Endothelial cell of umbilical vein (primary cell): ENCODE results near the gene LOX. TPM values are rescaled to one million over a fixed set of nuclear protein-coding genes. Genes with fewer than 3 reads are reported as not detected.

Experiments
- Bru-seq: library from RNA; stranded (reverse); fragments of 400-500 nt; gene quantifications from one replicate; lab custom pipeline; 2021; lab: Mats Ljungman, UMichigan
- BruChase-seq, 2 experiments: library from RNA; stranded (reverse); fragments of 400-500 nt; gene quantifications; one replicate each; lab custom pipeline; 2021; lab: Mats Ljungman, UMichigan
- BruUV-seq: library from RNA; stranded (reverse); fragments of 400-500 nt; replicated peaks from 2 replicates; lab custom pipeline; 2021; lab: Mats Ljungman, UMichigan
- CTCF ChIA-PET: fragments of 300-600, 350-600 bp; sonication (Branson Sonifier 250); formaldehyde crosslinking; loops from one replicate; lab custom pipeline; 2021; ENCODE audit warnings: antibody characterized with exemption, inconsistent platforms; lab: Charles Lee
- POLR2A ChIA-PET: fragments of 300-600, 350-600 bp; sonication (Branson Sonifier 250); formaldehyde crosslinking; loops from one replicate; lab custom pipeline; 2021; ENCODE audit warnings: antibody characterized with exemption, inconsistent platforms; lab: Charles Lee
- DNase-seq: peaks from one replicate; pipeline ENCODE4 v3.0.0-alpha.2; 2011; ENCODE audit warnings: low read depth, low spot score
- FAIRE-seq: peaks from 2 replicates; lab custom pipeline; 2011; peaks lifted over from hg19 to GRCh38; lab: Jason Lieb, UNC
- H2AFZ ChIP-seq: 2 replicates; pipeline ENCODE4 v1.6.0; 2012; ENCODE audit warnings: low read depth, low read length, control low read depth, inconsistent platforms
- H3K27ac ChIP-seq: 2 replicates; pipeline ENCODE4 v1.5.1; 2011; ENCODE audit warnings: low read depth, mild to moderate bottlenecking, control low read depth, low read length, moderate library complexity; ENCODE audit not compliant: insufficient read depth
- H3K27me3 ChIP-seq, 2 experiments: 2 replicates each; pipeline versions ENCODE4 v1.6.0 to v1.6.1; 2011; ENCODE audit warnings: low read length in 2 of 2, mixed read lengths in 1 of 2; ENCODE audit not compliant: control insufficient read depth in 2 of 2, insufficient read depth in 2 of 2
- H3K36me3 ChIP-seq, 2 experiments: 2 replicates in 1 of 2; 3 replicates in 1 of 2; pipeline ENCODE4 v1.5.1; 2011; ENCODE audit warnings: low read length in 2 of 2, mild to moderate bottlenecking in 1 of 2, moderate library complexity in 1 of 2; ENCODE audit not compliant: control insufficient read depth in 2 of 2, insufficient read depth in 2 of 2; ENCODE audit errors: extremely low read depth in 1 of 2
- H3K4me1 ChIP-seq: 3 replicates; pipeline ENCODE4 v1.5.1; 2011; ENCODE audit warnings: mild to moderate bottlenecking, low read length; ENCODE audit not compliant: control insufficient read depth, insufficient read depth; ENCODE audit errors: extremely low read depth
- H3K4me2 ChIP-seq: 2 replicates; pipeline ENCODE4 v1.6.1; 2011; ENCODE audit warnings: low read length, control low read depth, mixed read lengths; ENCODE audit not compliant: insufficient read depth
- H3K4me3 ChIP-seq, 3 experiments: fragments of 200-600 bp in 1 of 3; sonication (generic), shearing (Covaris generic) in 1 of 3; replicated peaks in 1 of 3; 2 replicates each; pipeline ENCODE4 v1.5.1; 2011 to 2016; ENCODE audit warnings: control low read depth in 3 of 3, low read length in 3 of 3, mild to moderate bottlenecking in 2 of 3, inconsistent platforms in 1 of 3, low read depth in 1 of 3, moderate library complexity in 1 of 3; ENCODE audit not compliant: insufficient read depth in 1 of 3
- H3K79me2 ChIP-seq: 2 replicates; pipeline ENCODE4 v1.6.0; 2012; ENCODE audit warnings: low read length, inconsistent platforms; ENCODE audit not compliant: control insufficient read depth, insufficient read depth
- H3K9ac ChIP-seq: replicated peaks from 2 replicates; pipeline ENCODE3; 2011; ENCODE audit warnings: low read length, control low read depth; ENCODE audit not compliant: insufficient read depth; ENCODE audit errors: extremely low read depth
- H3K9me1 ChIP-seq: replicated peaks from 3 replicates; pipeline ENCODE4 v1.6.0; 2011; ENCODE audit warnings: mild to moderate bottlenecking, low read length; ENCODE audit not compliant: control insufficient read depth, insufficient read depth; ENCODE audit errors: extremely low read depth
- H3K9me3 ChIP-seq: replicated peaks from 2 replicates; pipeline ENCODE4 v1.5.1; 2012; ENCODE audit warnings: low read length, inconsistent platforms; ENCODE audit not compliant: control insufficient read depth, insufficient read depth
- H4K20me1 ChIP-seq: replicated peaks from 2 replicates; pipeline ENCODE3; 2011; ENCODE audit warnings: mild to moderate bottlenecking, low read length; ENCODE audit not compliant: control insufficient read depth, insufficient read depth; ENCODE audit errors: extremely low read depth
- CTCF ChIP-seq, 2 donors: IDR thresholded peaks; 1 replicate in 1 of 2; 2 replicates in 1 of 2; pipeline ENCODE4 v1.5.1; 2011; ENCODE audit warnings: low read length in 2 of 2, mild to moderate bottlenecking in 2 of 2, moderate library complexity in 2 of 2, control low read depth in 1 of 2, inconsistent platforms in 1 of 2, low read depth in 1 of 2; ENCODE audit not compliant: insufficient read depth in 1 of 2; ENCODE audit errors: extremely low read depth in 1 of 2
- EZH2 ChIP-seq: IDR thresholded peaks from 2 replicates; pipeline ENCODE4 v1.6.1; 2012; ENCODE audit warnings: borderline replicate concordance, low read depth, mild to moderate bottlenecking, moderate library complexity, low read length, inconsistent platforms; ENCODE audit not compliant: severe bottlenecking
- FOS ChIP-seq: IDR thresholded peaks from 2 replicates; pipeline ENCODE4 v1.6.1; 2011; ENCODE audit warnings: mild to moderate bottlenecking, low read length, moderate library complexity, borderline replicate concordance; ENCODE audit not compliant: insufficient read depth
- GATA2 ChIP-seq: IDR thresholded peaks from 2 replicates; pipeline ENCODE4 v1.7.0; 2011; ENCODE audit warnings: low read depth, mild to moderate bottlenecking, moderate library complexity, mixed read lengths, low read length; ENCODE audit not compliant: insufficient read length, insufficient read depth
- JUN ChIP-seq: IDR thresholded peaks from 2 replicates; pipeline ENCODE4 v1.6.1; 2011; ENCODE audit warnings: borderline replicate concordance, low read depth; ENCODE audit not compliant: insufficient read length, insufficient read depth
- MAX ChIP-seq: IDR thresholded peaks from 2 replicates; pipeline ENCODE4 v1.6.1; 2011; ENCODE audit not compliant: insufficient read depth, insufficient read length
- MYC ChIP-seq: IDR thresholded peaks from one replicate; pipeline ENCODE4 v1.6.1; 2011; ENCODE audit warnings: mild to moderate bottlenecking, low read depth, low read length
- POLR2A ChIP-seq: IDR thresholded peaks from 2 replicates; pipeline ENCODE4 v1.6.1; 2012; ENCODE audit warnings: low read depth, mild to moderate bottlenecking, control low read depth, low read length
- POLR2AphosphoS5 ChIP-seq: IDR thresholded peaks from 2 replicates; pipeline ENCODE4 v1.6.1; 2012; ENCODE audit warnings: low read depth, mild to moderate bottlenecking, control low read depth, low read length, moderate library complexity; ENCODE audit not compliant: insufficient read depth
- dilution Hi-C: fragments of 300-500 bp; cut with MboI; formaldehyde crosslinking; loops from one replicate; pipeline ENCODE4 v1.15.0; 2019; ENCODE audit warnings: low sequenced_read_pairs; ENCODE audit not compliant: extremely low pct_ligation_motif_present
- intact Hi-C: fragments of 100-400 bp; cut with micrococcal nuclease; formaldehyde crosslinking; loops from one replicate; pipeline ENCODE4 v1.10.0; 2022
- long read RNA-seq: library from polyadenylated mRNA; stranded (forward); transcript quantifications from one replicate; pipeline ENCODE4 v2.0.0, GENCODE V29; 2021
- polyA minus RNA-seq, 3 experiments: library from RNA; depleted of rRNA, polyadenylated mRNA; stranded (reverse); fragments of >200 nt; gene quantifications; 1 replicate in 1 of 3; 2 replicates in 2 of 3; pipeline ENCODE4 v1.2.3, GENCODE V29; 2011
- polyA plus RNA-seq, 4 experiments: library from polyadenylated mRNA; depleted of rRNA in 3 of 4; stranded (reverse) in 3 of 4; unstranded in 1 of 4; fragments of >200 nt; gene quantifications; 2 replicates each; pipeline versions ENCODE4 v1.2.1 to v1.2.3, GENCODE V29; 2011 to 2012; ENCODE audit warnings: missing spikeins in 1 of 4
- total RNA-seq: library from RNA; stranded (reverse); gene quantifications from 2 replicates; pipeline ENCODE4 v1.2.3, GENCODE V29; 2021

LOX gene
- total RNA-seq (69.7 and 79.1 TPM in 2 replicates), polyA plus RNA-seq (39.0 and 43.5 TPM in 2 replicates), polyA minus RNA-seq (50.7 and 58.4 TPM in 2 replicates), Bru-seq, nascent RNA (percentile 82 among the genes with signal in this experiment), BruChase-seq, experiment 1, labeled RNA remaining after a 6-hour chase (percentile 95 among the genes with signal in this experiment), BruChase-seq, experiment 2, labeled RNA remaining after a 2-hour chase (percentile 80 among the genes with signal in this experiment)
- 24.0 and 28.2 TPM in 2 replicates for polyA plus RNA-seq (2011; cell fraction: cytosol; rRNA removed)
- 23.8 and 25.5 TPM in 2 replicates for polyA plus RNA-seq (2011; cell fraction: nucleus; rRNA removed)
- polyA plus RNA-seq (2012): 69.0 and 85.9 TPM in 2 replicates
- polyA minus RNA-seq (2011; cell fraction: cytosol; rRNA and poly(A)+ RNA removed): 16.8 TPM
- polyA minus RNA-seq (2011; cell fraction: nucleus; rRNA and poly(A)+ RNA removed): 21.1 and 28.6 TPM in 2 replicates
- long read RNA-seq, full-length matches to known transcripts: 219 of 237 reads
- long read RNA-seq, partial matches to known transcripts: 1 of 237 reads
- long read RNA-seq, other reads (novel, unspliced or antisense): 17 of 237 reads

- H3K4me3 ChIP-seq: peak within 1 kb of the TSS; percentile 51 to 68 (median 67)
- ChIA-PET CTCF (interaction anchor here (0.8 to 4.9 kb wide), 12 partner anchors 11 to 117 kb away, joined by 3 to 164 read pairs (median 16); partner anchors contain the start of gene SRFBP1), POLR2A (interaction anchor here (2.6 kb wide), 1 partner anchor 109 kb away, joined by 16 read pairs; no protein-coding TSS in a partner anchor)
- no peaks in the 10 kb centered on the region for H3K9me3 ChIP-seq
- dilution Hi-C loops: loop anchor here (25.0 kb wide), 1 partner anchor 109 kb away; no protein-coding TSS in a partner anchor
- H3K4me2 ChIP-seq: peak within 1 kb of the TSS; percentile 91
- peaks cover 36% of the 10 kb centered on the region for H3K4me1 ChIP-seq
- peaks cover 13% of the 10 kb centered on the region for H3K79me2 ChIP-seq
- H3K27ac ChIP-seq: peak within 1 kb of the TSS; percentile 88
- no peaks in the 10 kb centered on the region for H3K9me1 ChIP-seq
- H2AFZ ChIP-seq: peak within 1 kb of the TSS; percentile 97
- TF ChIP-seq MAX (peak; percentile 32), EZH2 (no peak), CTCF (IDR thresholded peaks at IDR 0.05; ENCODE audit: extremely low read depth in 1 of 2, insufficient read depth in 1 of 2, low read depth in 1 of 2, low read length in 2 of 2) (no peak), GATA2 (no peak), JUN (no peak), POLR2A (no peak), POLR2AphosphoS5 (peak; percentile 10), MYC (peak; percentile 79), FOS (no peak)
- no peaks in the 10 kb centered on the region for H4K20me1 ChIP-seq
- FAIRE-seq (peak; percentile 84), DNase-seq (peak; percentile 87)
- intact Hi-C loops: loop anchor here (1.0 to 10.0 kb wide), 6 partner anchors 11 to 1614 kb away; partner anchors contain the start of gene PRR16
- BruUV-seq: TSS peak; percentile 61
- peaks cover 0 to 3% of the 10 kb centered on the region in 2 experiments for H3K36me3 ChIP-seq
- H3K9ac ChIP-seq: peak within 1 kb of the TSS; percentile 83
- H3K27me3 ChIP-seq: no peaks in the 10 kb centered on the region
Observed at GRCh38 chr5:122078116-122079110, at the start of gene LOX. TSS of gene LOX (minus strand) at chr5:122078259. CDS start at chr5:122077985, 274 bp downstream.
